ENCODE measurements around the gene TBC1D17.

DNA sequence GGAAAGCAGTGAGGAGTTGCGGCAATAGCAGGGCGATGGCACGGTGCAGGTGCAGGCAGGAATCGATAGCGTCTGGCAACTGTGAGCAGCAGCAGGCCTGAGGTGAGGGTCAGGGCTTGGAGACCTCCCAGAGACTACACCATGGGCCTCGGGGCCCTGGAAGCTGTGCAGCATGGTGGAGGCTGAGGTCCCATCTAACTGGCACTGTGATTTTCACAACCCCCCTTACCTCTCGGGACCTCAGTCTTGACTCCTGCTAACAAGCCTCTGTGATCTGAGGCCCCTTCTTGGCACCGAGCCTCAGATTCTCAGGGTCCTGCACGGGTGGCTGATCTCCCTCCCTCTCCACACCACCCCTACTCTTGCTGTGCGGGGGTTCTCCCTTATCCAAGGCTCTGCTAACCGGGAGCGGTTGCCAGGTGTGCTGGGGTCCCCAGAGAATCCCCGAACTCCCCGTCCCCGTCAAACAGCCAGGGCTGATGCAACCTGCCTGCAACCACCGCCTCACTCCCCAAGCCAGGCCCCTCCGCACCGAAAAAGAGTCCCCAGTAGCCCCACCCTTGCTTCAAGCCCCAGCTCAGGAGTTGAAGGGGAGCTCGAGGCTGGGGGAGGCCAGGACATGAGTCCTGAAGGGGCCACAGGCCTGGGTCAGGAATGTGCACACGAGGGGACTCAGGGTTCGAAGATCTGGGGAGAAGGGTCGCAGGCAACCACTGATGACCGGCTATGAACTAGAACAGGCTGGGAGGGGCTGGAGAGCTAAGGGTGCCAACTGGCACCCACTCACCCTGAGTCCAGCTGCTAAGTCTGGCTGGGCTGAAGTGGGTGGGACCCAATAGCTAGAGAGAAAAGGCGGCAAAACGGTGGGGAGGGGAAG, 46.7 kb downstream of the TBC1D17 start:
- TF ChIP-seq, protein P1, sequence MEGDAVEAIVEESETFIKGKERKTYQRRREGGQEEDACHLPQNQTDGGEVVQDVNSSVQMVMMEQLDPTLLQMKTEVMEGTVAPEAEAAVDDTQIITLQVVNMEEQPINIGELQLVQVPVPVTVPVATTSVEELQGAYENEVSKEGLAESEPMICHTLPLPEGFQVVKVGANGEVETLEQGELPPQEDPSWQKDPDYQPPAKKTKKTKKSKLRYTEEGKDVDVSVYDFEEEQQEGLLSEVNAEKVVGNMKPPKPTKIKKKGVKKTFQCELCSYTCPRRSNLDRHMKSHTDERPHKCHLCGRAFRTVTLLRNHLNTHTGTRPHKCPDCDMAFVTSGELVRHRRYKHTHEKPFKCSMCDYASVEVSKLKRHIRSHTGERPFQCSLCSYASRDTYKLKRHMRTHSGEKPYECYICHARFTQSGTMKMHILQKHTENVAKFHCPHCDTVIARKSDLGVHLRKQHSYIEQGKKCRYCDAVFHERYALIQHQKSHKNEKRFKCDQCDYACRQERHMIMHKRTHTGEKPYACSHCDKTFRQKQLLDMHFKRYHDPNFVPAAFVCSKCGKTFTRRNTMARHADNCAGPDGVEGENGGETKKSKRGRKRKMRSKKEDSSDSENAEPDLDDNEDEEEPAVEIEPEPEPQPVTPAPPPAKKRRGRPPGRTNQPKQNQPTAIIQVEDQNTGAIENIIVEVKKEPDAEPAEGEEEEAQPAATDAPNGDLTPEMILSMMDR (IDR thresholded peaks at IDR 0.05): no peak
- peak; percentile 39 for TF ChIP-seq POLR2A (IDR thresholded peaks at IDR 0.05)
